Dedifferentiated amniotic fluid mesenchymal stem cell (primary cell): Measurements from ENCODE around the gene SP6.

Experiments
- DNase-seq: peaks from one replicate; pipeline ENCODE4 v3.0.0-alpha.2; 2016; ENCODE audit errors: extremely low spot score

Gene SP6

GRCh38 chr17:47836601-47837000 lies 14.4 kb downstream of the SP6 start:
- DNase-seq: no peak

- DNase-seq: no peak
Measured at GRCh38 chr17:47834756-47835155, 16.2 kb downstream of the SP6 start.

GRCh38 chr17:47831934-47832327 lies 19.0 kb downstream of the SP6 start:
- DNase-seq: no peak

DNA sequence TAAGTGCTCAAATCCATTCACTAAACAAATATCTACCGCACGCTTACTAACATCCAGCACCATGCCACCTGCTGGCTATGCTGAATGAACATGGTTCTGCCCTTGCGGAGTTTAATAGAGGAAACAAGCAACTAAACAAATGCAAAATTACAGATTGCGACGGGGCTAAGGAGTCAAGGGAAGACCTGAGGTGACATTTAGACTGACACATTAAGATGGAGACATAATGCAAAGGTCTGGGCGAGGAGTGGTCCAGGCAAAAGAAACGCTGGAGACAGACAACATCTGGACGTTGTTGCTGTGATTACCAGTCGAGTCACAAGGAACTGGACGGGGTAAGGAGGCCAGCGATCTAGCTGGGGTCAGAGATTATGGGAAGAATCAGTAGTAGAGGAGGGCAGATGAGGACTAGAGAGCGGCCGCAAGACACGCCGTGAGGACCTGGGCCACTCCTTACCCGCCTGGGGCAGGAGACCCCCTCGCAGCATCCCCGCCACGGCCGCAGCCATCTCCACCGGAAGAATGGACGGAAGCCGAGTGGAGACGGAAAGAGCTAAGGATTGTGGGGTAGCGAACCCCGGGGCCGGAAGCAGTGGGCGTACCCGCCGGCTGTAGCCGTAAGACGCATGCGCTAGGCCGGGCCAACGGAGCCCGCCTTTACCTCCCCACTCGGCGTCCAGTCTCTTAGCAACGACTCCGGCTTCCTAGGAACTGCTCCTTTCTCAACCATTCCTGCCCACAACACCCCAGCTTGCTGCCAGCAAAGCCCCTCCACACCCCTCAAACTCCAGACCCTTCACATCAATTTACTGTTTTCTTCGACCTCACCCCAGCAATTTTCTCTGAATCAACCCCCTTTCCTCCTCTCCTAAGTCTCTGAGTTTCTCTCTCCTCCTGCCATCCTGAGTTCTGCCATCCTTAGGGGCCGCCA lies 19.7 kb downstream of the SP6 start, which contains the start of the genes LRRC46 and MRPL10:
LRRC46 (plus strand) TSS at position 668 of the 931 bp plus-strand sequence. CDS start 320 bp downstream, outside the sequence.
MRPL10 (minus strand) TSS at position 539 of the 931 bp plus-strand sequence; CDS start at position 509, 30 bp downstream.
- DNase-seq: peak; percentile 92

GRCh38 chr17:47830396-47831002 lies 20.5 kb downstream of the SP6 start:
- no peak for DNase-seq

GRCh38 chr17:47829870-47830269 lies 21.1 kb downstream of the SP6 start:
- no peak for DNase-seq

DNA sequence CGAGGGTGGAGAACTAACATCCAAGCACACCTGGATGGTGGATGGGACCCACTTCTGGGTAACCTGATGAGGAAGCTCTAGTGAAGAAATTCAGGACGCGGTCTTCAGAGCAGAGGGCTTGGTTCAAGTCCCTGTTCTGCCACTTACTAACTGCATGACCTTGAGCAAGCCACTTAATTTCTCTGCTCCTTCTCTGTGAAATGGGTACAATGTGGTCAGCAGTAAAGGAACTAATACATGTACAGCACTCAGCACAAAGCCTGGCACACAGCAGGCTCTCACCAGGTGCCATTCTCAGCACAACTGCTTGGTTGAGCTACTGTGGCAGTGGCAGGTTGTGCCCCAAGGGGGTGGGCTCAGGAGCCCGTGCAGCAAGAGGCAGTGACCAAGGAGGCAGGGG lies 27.4 kb downstream of the SP6 start:
- DNase-seq: no peak

- DNase-seq: no peak
Measured at GRCh38 chr17:47822785-47823184, 28.2 kb downstream of the SP6 start.

DNA sequence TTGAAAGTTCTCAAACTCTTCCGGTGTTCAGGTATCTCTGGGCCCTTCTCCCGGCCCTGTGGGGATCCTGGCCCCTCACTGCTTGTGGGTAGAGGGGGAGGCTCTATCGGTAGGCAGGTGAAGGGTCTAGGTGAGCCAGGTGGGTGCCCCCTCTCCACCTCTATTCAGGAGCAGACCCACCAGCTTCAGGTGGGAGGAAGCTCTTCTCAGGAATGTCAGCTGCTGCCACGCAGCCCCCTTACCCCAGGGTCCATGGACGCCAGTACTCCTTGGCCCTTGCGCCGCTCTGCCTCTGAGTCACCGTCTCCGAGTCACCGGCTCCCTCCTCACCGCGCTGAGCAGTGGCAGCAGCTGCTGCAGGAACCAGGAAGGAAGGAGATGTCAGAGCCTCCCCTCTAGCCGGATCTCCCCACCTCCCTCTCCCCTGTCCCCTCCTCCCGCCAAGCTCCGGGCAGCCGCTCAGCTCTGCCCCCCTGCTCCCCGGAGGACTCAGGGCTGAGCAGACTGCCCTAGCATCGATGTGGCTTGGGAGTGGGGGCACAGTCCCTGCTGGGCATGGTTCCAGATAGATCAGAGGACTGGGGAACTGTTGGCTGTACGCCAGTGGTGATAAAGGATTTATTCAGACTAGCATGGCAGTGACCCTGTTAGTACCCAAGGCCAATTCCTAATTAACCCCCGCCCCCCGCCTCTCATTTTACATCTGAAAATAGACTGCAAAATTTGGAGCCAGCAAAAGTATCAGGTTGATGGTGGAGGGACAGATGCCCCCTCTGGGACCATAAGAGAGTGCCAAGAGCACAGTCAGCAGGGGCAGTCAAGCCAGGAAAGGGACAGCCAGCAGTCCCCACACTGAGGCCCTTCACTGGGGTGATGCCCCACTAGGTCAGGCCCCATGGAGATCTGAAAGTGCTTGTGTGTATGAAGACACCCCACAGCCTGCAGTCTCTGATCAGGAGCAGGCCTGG lies 29.3 kb downstream of the SP6 start, which contains the start of gene OSBPL7:
OSBPL7 (minus strand) TSS at position 371 of the 968 bp plus-strand sequence. CDS start 1,516 bp downstream, outside the sequence.
- DNase-seq: peak; percentile 51

GRCh38 chr17:47821031-47821423 lies 29.9 kb downstream of the SP6 start:
- DNase-seq: no peak

DNA sequence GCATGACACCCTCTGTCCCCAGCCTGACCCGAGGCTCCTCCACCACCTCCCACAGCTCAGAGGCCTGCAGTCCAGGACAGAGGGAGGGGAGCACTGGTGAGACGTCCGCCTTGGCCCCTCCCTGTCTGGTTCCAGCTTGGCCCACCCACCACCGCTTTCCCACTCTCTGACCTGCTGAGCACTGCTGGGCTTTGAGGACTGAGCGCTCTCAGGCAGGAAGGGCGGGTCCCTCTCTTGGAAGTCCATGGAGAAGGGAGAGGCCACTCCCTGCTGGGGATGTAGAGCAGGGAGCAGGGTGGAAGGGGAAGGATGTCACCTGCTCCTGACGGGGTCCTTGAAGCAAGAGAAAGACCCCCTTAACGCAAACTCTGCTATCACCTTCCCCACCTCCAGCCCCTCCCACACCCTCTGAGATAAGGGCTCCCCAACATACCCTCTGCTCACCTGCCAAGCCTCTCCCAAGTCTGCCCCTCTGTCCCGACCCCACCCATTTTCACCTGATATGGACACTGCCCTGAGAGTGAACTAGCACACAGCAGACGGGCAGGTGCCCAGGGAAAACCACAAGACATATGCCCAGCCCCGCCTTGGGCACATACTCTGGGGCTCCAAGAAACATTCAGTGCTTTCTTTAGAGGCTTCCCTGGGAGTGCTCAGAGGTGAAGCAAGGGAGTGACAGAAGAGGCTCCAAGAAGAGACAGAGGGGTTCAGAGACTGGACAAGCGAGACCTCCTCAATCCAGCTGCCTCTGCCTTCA lies 30.8 kb downstream of the SP6 start:
- no peak for DNase-seq

GRCh38 chr17:47819475-47819874 lies 31.5 kb downstream of the SP6 start:
- no peak for DNase-seq

DNA sequence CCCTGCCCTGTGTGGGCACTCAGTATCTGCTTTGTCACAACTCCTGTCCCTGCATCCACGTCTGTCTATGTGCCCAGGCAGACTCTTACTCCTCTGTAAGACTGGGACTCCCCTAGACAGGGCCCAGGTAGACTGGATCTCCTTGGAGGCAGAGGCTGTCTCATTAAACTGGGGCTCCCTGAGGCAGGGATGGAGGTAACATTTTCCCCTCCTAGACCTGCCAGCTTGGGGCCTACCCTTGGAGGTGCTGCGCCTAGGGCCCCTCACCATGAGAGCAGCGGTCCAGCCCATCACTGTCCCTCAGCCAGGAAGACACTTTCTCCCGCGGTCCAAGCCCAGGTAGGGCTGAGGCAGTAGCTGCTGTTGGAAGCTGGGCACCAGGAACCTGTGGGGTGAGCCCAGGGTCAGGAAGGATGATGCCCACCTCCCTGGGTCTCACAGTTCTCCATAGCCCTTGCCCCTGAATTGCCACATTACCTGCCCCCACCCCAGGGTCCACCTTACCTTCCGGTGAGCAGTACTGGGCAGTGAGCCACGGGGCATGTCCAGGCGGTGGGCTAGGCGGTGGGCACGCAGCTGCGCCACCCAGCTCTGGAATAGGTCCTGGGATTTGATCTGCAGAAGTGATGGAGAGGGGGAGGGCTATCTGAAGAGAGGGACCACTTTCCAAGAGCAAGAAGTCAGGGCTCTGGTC lies 32.8 kb downstream of the SP6 start:
- DNase-seq: no peak

GRCh38 chr17:47816947-47817346 lies 34.0 kb downstream of the SP6 start:
- no peak for DNase-seq

- DNase-seq: no peak
Measured at GRCh38 chr17:47816111-47816735, 34.7 kb downstream of the SP6 start.

GRCh38 chr17:47815106-47815918 lies 35.7 kb downstream of the SP6 start:
- DNase-seq: no peak

GRCh38 chr17:47813512-47814031 lies 37.4 kb downstream of the SP6 start:
- no peak for DNase-seq

GRCh38 chr17:47813077-47813476 lies 37.9 kb downstream of the SP6 start:
- DNase-seq: no peak
